Sigmoid colon (tissue), 4 donors: ENCODE data around the gene LTB4R.

Source experiments
- CTCF ChIP-seq, 4 experiments: fragments of 450-650 bp in 3 of 4; fragments of 200-600 bp in 1 of 4; IDR thresholded peaks; one replicate each; pipeline ENCODE4 v1.5.1; 2016 to 2019; ENCODE audit warnings: antibody characterized with exemption in 4 of 4, mild to moderate bottlenecking in 3 of 4, moderate library complexity in 2 of 4
- POLR2A ChIP-seq, 2 donors: fragments of 450-650 bp; IDR thresholded peaks; one replicate each; pipeline ENCODE4 v1.6.1; 2016; ENCODE audit warnings: antibody characterized with exemption in 2 of 2, mild to moderate bottlenecking in 2 of 2, moderate library complexity in 2 of 2
- POLR2AphosphoS5 ChIP-seq, 4 donors: sonication (generic); formaldehyde crosslinking; IDR thresholded peaks; one replicate each; pipeline ENCODE4 v1.6.1; 2017; ENCODE audit warnings: antibody characterized with exemption in 4 of 4

GRCh38 chr14:24271834-24272263 is 39.5 kb upstream of the LTB4R start:
- TF ChIP-seq CTCF (IDR thresholded peaks at IDR 0.05) (no peak), POLR2AphosphoS5 (IDR thresholded peaks at IDR 0.05) (no peak), POLR2A (IDR thresholded peaks at IDR 0.05) (peak in 1 of 2 donors; percentile 1)
